Common myeloid progenitor, CD34-positive (primary cell): ENCODE results near the gene TBC1D3E. TPM values are rescaled to one million over a fixed set of nuclear protein-coding genes. Genes with fewer than 3 reads are reported as not detected.
"Not testable (repeated sequence)": the region's sequence is repeated elsewhere in the genome, so short reads cannot be mapped to it uniquely, and the experiment has no call there.

Experiments
- CTCF ChIA-PET: fragments of 350-600 bp; sonication (Branson Sonifier 250); formaldehyde crosslinking; loops from one replicate; lab custom pipeline; 2021; ENCODE audit warnings: antibody characterized with exemption; lab: Charles Lee
- POLR2A ChIA-PET: fragments of 350-600 bp; sonication (Branson Sonifier 250); formaldehyde crosslinking; loops from one replicate; lab custom pipeline; 2021; ENCODE audit warnings: antibody characterized with exemption; lab: Charles Lee
- DNase-seq, 3 donors: peaks; one replicate each; pipeline versions ENCODE4 v3.0.0 to v3.0.0-alpha.2; 2013
- H3K27ac ChIP-seq, 2 experiments: 1 replicate in 1 of 2; 2 replicates in 1 of 2; pipeline ENCODE4 v1.7.0; 2013; ENCODE audit warnings: inconsistent platforms in 2 of 2, low read length in 2 of 2, mild to moderate bottlenecking in 2 of 2, low read depth in 1 of 2, moderate library complexity in 1 of 2; ENCODE audit not compliant: severe bottlenecking in 2 of 2, insufficient read depth in 1 of 2, poor library complexity in 1 of 2
- H3K27me3 ChIP-seq, 5 experiments: replicated peaks in 2 of 5; 1 replicate in 3 of 5; 2 replicates in 2 of 5; pipeline versions ENCODE4 v1.6.1 to v1.7.0; 2013; ENCODE audit warnings: low read length in 4 of 5, mild to moderate bottlenecking in 2 of 5, moderate library complexity in 2 of 5, inconsistent platforms in 1 of 5; ENCODE audit not compliant: insufficient read depth in 5 of 5, control insufficient read depth in 4 of 5
- H3K36me3 ChIP-seq, 4 experiments: 1 replicate in 2 of 4; 2 replicates in 2 of 4; pipeline versions ENCODE4 v1.6.1 to v1.7.0; 2013; ENCODE audit warnings: low read length in 3 of 4, control low read depth in 1 of 4, mild to moderate bottlenecking in 1 of 4; ENCODE audit not compliant: control insufficient read depth in 4 of 4, insufficient read depth in 4 of 4
- H3K4me1 ChIP-seq, 4 experiments: 1 replicate in 3 of 4; 2 replicates in 1 of 4; pipeline versions ENCODE4 v1.6.1 to v1.7.1; 2013; ENCODE audit warnings: low read length in 3 of 4, mild to moderate bottlenecking in 3 of 4, control low read depth in 1 of 4, inconsistent platforms in 1 of 4, moderate library complexity in 1 of 4; ENCODE audit not compliant: control insufficient read depth in 4 of 4, insufficient read depth in 4 of 4; ENCODE audit errors: control extremely low read depth in 1 of 4
- H3K4me3 ChIP-seq, 7 experiments: 1 replicate in 4 of 7; 2 replicates in 3 of 7; pipeline versions ENCODE4 v1.5.1 to v1.7.0; 2013; ENCODE audit warnings: mild to moderate bottlenecking in 7 of 7, low read length in 6 of 7, moderate library complexity in 6 of 7, inconsistent platforms in 2 of 7, low read depth in 2 of 7, control low read depth in 1 of 7; ENCODE audit not compliant: insufficient read depth in 4 of 7, control insufficient read depth in 1 of 7; ENCODE audit errors: extremely low read depth in 1 of 7
- H3K9me3 ChIP-seq, 5 experiments: 1 replicate in 4 of 5; 2 replicates in 1 of 5; pipeline versions ENCODE4 v1.6.1 to v1.7.1; 2013; ENCODE audit warnings: low read length in 4 of 5, mild to moderate bottlenecking in 2 of 5, inconsistent platforms in 1 of 5, low read depth in 1 of 5, moderate library complexity in 1 of 5; ENCODE audit not compliant: control insufficient read depth in 4 of 5, insufficient read depth in 2 of 5; ENCODE audit errors: control extremely low read depth in 1 of 5
- WGBS: methylation state at CpG from one replicate; pipeline ENCODE4 v1.1.5; 2013; ENCODE audit not compliant: insufficient coverage; 5-methylcytosine and 5-hydroxymethylcytosine counted together
- polyA plus RNA-seq: library from polyadenylated mRNA; unstranded; fragments of 120-200 nt; gene quantifications from one replicate; pipeline ENCODE4 v1.2.1, GENCODE V29; 2013

Gene TBC1D3E
- not detected for polyA plus RNA-seq

DNA sequence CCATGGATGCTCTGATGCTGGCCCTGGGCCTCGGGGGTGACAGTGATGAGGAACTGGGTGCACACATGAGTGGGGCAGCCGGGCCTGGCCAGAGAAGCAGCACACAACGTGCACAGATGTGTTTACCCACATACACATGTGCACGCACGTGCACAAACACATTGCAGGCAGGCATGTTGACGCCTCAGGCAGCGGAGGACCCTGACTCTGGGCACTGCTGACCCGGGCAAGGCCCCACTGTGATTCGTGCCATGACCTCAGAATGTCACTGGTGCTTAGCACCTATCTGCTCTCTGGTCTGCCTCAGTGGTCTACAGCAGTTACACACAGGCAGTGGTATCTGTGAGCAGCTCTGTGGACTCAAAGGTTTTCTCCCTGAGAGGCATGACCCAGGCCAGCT lies at the start of gene TBC1D3E:
TSS of gene TBC1D3E (plus strand) at position 301 of the 400 bp plus-strand sequence. CDS start 1,545 bp downstream, outside the sequence.
- DNase-seq, H3K27me3 ChIP-seq, CTCF ChIA-PET, H3K4me1 ChIP-seq, H3K4me3 ChIP-seq, H3K9me3 ChIP-seq, POLR2A ChIA-PET, H3K36me3 ChIP-seq, H3K27ac ChIP-seq: not testable (repeated sequence)
- no CpG with 5 or more reads among the region's 9 CpGs for WGBS

DNA sequence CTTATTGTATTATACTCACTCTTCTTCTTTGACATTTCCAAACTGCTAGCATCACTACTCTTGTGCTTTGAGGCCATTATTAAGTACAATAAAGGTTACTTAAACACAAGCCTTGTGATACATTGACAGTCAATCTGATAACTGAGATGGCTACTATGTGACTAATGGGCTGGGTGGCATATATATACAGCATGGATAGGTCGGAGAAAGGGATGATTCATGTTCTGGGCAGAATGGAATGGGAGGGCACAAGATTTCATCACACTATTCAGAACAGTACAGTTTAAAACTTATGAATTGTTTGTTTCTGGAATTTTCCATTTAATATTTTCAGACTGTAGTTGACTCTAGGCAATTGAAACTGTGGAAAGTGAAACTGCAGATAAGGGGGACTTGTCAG lies 40.4 kb upstream of the TBC1D3E start:
- CTCF ChIA-PET, H3K27me3 ChIP-seq, H3K4me3 ChIP-seq, POLR2A ChIA-PET, H3K4me1 ChIP-seq, DNase-seq, H3K36me3 ChIP-seq, H3K27ac ChIP-seq, H3K9me3 ChIP-seq: not testable (repeated sequence)
- no CpG with 5 or more reads among the region's 1 CpG for WGBS

DNA sequence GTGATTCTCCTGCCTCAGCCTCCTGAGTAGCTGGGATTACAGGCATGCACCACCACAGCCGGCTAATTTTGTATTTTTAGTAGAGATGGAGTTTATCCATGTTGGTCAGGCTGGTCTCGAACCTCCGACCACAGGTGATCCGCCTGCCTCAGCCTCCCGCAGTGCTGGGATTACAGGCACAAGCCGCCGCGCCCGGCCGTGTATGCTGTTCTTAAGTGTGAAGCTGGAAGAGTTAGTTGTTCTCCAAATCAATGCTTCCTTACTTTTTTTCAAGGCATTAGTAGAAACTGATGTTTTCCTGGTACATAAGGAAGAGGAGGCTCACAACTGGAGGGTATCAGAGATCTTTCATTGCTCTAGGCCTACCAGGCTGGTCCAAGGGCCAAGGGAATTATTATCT lies 39.6 kb upstream of the TBC1D3E start:
- H3K27ac ChIP-seq, H3K36me3 ChIP-seq, H3K4me3 ChIP-seq, CTCF ChIA-PET, DNase-seq, H3K9me3 ChIP-seq, H3K27me3 ChIP-seq, POLR2A ChIA-PET, H3K4me1 ChIP-seq: not testable (repeated sequence)
- no CpG with 5 or more reads among the region's 10 CpGs for WGBS

DNA sequence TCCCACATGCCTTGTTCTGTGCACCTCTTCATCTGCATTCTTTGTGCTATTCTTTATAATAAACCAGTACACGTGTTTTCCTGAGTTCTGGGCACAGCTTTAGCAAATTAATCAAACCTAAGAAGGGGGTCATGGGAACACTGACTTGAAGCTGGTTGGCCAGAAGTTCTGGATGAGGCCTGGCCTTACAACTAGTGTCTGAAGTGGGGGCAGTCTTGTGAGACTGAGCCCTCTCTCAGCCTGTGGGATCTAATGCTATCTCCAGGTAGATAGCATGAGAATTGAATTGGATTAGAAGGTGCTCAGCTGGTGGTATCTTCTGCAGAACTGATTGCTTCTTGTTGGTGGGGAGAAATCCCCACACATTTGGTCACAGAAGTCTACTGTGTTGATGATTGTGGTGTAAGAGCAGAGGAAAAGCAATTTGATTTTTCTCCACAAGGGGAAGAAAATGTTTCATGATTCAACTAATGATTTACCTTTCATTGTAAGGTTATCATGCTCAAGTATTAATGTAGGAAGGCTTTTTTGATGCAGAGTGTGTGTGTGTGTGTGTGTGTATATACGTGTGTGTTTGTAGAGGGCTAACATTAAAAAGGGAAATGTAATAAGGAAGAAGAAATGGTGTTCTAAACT lies 33.6 kb upstream of the TBC1D3E start:
- H3K4me1 ChIP-seq, H3K27me3 ChIP-seq, POLR2A ChIA-PET, H3K9me3 ChIP-seq, H3K27ac ChIP-seq, H3K36me3 ChIP-seq, CTCF ChIA-PET, H3K4me3 ChIP-seq, DNase-seq: not testable (repeated sequence)
- no CpG with 5 or more reads among the region's 2 CpGs for WGBS

DNA sequence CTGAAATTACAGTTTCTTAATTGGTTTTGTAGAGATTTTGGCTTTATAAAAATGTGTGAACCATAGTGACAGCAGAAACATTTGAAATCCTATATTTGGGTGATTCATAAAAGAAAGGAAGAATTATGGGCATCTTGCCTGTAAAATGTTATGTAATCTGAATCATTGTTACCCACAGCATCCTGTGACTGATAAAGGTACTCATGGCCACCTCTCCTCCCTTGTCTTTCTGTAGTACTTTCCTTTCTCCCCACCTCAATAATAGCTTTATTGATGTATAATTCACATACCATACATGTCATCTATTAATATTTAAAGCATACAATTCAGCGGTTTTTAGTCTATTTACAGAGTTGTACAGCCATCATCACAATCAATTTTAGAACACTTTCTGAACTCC lies 28.5 kb upstream of the TBC1D3E start:
- POLR2A ChIA-PET, H3K27ac ChIP-seq, H3K36me3 ChIP-seq, H3K27me3 ChIP-seq, H3K4me3 ChIP-seq, CTCF ChIA-PET, H3K4me1 ChIP-seq, DNase-seq, H3K9me3 ChIP-seq: not testable (repeated sequence)
- no CpG with 5 or more reads among the region's 1 CpG for WGBS

DNA sequence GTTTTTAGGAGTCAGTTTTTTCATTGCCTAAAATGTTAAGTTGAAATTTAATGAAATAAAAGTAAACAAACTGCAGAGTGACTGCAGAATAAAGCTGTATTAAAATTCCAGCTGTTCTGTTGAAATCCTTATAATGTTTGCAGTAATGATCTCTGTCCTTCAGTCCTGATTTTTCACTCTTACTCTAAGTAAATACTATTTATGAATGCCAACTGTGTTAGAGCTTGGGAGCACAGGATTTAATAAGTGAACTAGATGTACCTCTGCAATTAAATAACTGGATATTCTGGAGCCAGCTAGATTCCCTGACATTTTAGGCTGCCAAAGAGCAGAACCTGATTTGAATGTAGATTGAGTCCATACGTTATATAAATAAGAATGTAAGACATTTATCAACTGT lies 7.9 kb upstream of the TBC1D3E start:
- H3K4me3 ChIP-seq, CTCF ChIA-PET, H3K36me3 ChIP-seq, H3K27me3 ChIP-seq, H3K27ac ChIP-seq, DNase-seq, H3K4me1 ChIP-seq, POLR2A ChIA-PET, H3K9me3 ChIP-seq: not testable (repeated sequence)
- no CpG with 5 or more reads among the region's 1 CpG for WGBS

DNA sequence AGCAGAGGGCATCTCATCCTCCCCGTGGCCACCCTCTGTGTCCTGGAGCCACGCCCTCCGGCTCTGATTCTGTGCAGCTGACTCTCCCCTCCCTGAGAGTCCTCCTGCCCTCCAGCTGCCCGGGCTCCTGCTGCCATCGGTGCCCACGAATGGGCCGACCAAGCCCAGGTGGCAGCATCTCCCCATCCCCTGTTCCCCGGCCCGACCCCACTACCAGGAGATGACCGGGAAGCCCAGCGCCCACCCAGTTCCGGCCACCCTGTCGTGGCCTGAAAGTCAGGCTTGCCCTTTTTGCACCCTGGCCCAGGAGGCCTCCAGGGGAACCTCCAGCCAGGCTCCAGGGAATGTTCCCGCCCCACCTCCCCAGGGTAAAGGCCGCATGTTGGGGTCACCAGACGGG lies 7.1 kb downstream of the TBC1D3E start:
- no CpG with 5 or more reads among the region's 16 CpGs for WGBS
- H3K4me3 ChIP-seq, CTCF ChIA-PET, POLR2A ChIA-PET, H3K27me3 ChIP-seq, H3K9me3 ChIP-seq, DNase-seq, H3K4me1 ChIP-seq, H3K36me3 ChIP-seq, H3K27ac ChIP-seq: not testable (repeated sequence)
